ENCODE data around the gene TYW1B.
"Not testable (repeated sequence)": the region's sequence is repeated elsewhere in the genome, so short reads cannot be mapped to it uniquely, and the experiment has no call there.

Gene TYW1B

GRCh38 chr7:72818663-72819361 lies 9.2 kb downstream of the TYW1B start:
- in situ Hi-C loops (cut with MboI; ENCODE audit: low pct_unique_long_range_greater_than_20kb, low sequenced_read_pairs); DNase-seq: not testable (repeated sequence)

- DNase-seq; in situ Hi-C loops (cut with MboI; ENCODE audit: low pct_unique_long_range_greater_than_20kb, low sequenced_read_pairs): not testable (repeated sequence)
Measured at GRCh38 chr7:72817661-72818060, 10.3 kb downstream of the TYW1B start.

- DNase-seq; in situ Hi-C loops (cut with MboI; ENCODE audit: low pct_unique_long_range_greater_than_20kb, low sequenced_read_pairs): not testable (repeated sequence)
Measured at GRCh38 chr7:72816370-72817157, 11.4 kb downstream of the TYW1B start.

GRCh38 chr7:72810437-72810836 lies 17.6 kb downstream of the TYW1B start:
- in situ Hi-C loops (cut with MboI; ENCODE audit: low pct_unique_long_range_greater_than_20kb, low sequenced_read_pairs), result not testable (repeated sequence)
- DNase-seq, result peak; percentile 26

- in situ Hi-C loops (cut with MboI; ENCODE audit: low pct_unique_long_range_greater_than_20kb, low sequenced_read_pairs); DNase-seq: not testable (repeated sequence)
Measured at GRCh38 chr7:72808511-72808910, 19.5 kb downstream of the TYW1B start.

- DNase-seq; in situ Hi-C loops (cut with MboI; ENCODE audit: low pct_unique_long_range_greater_than_20kb, low sequenced_read_pairs): not testable (repeated sequence)
Measured at GRCh38 chr7:72806851-72807250, 21.1 kb downstream of the TYW1B start.

GRCh38 chr7:72805526-72806494 lies 22.2 kb downstream of the TYW1B start:
- in situ Hi-C loops (cut with MboI; ENCODE audit: low pct_unique_long_range_greater_than_20kb, low sequenced_read_pairs), result no loop called here
- DNase-seq, result peak; percentile 88

- in situ Hi-C loops (cut with MboI; ENCODE audit: low pct_unique_long_range_greater_than_20kb, low sequenced_read_pairs); DNase-seq: not testable (repeated sequence)
Measured at GRCh38 chr7:72803778-72804177, 24.2 kb downstream of the TYW1B start.

- DNase-seq; in situ Hi-C loops (cut with MboI; ENCODE audit: low pct_unique_long_range_greater_than_20kb, low sequenced_read_pairs): not testable (repeated sequence)
Measured at GRCh38 chr7:72801564-72801963, 26.4 kb downstream of the TYW1B start.

GRCh38 chr7:72795401-72795800 lies 32.6 kb downstream of the TYW1B start:
- DNase-seq; in situ Hi-C loops (cut with MboI; ENCODE audit: low pct_unique_long_range_greater_than_20kb, low sequenced_read_pairs): not testable (repeated sequence)

GRCh38 chr7:72793791-72794190 lies 34.2 kb downstream of the TYW1B start:
- in situ Hi-C loops (cut with MboI; ENCODE audit: low pct_unique_long_range_greater_than_20kb, low sequenced_read_pairs), result no loop called here
- DNase-seq, result no peak

GRCh38 chr7:72790698-72791060 lies 37.3 kb downstream of the TYW1B start:
- in situ Hi-C loops (cut with MboI; ENCODE audit: low pct_unique_long_range_greater_than_20kb, low sequenced_read_pairs); DNase-seq: not testable (repeated sequence)

- DNase-seq; in situ Hi-C loops (cut with MboI; ENCODE audit: low pct_unique_long_range_greater_than_20kb, low sequenced_read_pairs): not testable (repeated sequence)
Measured at GRCh38 chr7:72790048-72790697, 37.8 kb downstream of the TYW1B start.

- DNase-seq, result no peak
- in situ Hi-C loops (cut with MboI; ENCODE audit: low pct_unique_long_range_greater_than_20kb, low sequenced_read_pairs), result no loop called here
Measured at GRCh38 chr7:72785166-72785955, 42.6 kb downstream of the TYW1B start.

GRCh38 chr7:72783601-72784370 lies 44.2 kb downstream of the TYW1B start:
- in situ Hi-C loops (cut with MboI; ENCODE audit: low pct_unique_long_range_greater_than_20kb, low sequenced_read_pairs), result not testable (repeated sequence)

GRCh38 chr7:72781631-72782030 lies 46.4 kb downstream of the TYW1B start:
- no peak for DNase-seq
- in situ Hi-C loops (cut with MboI; ENCODE audit: low pct_unique_long_range_greater_than_20kb, low sequenced_read_pairs), result no loop called here

More at GRCh38 chr7:72783601-72784370, 44.2 kb downstream of the TYW1B start:
- not testable (repeated sequence) for DNase-seq

GRCh38 chr7:72781161-72781560 lies 46.8 kb downstream of the TYW1B start:
- in situ Hi-C loops (cut with MboI; ENCODE audit: low pct_unique_long_range_greater_than_20kb, low sequenced_read_pairs), result no loop called here
- no peak for DNase-seq

All from KBM-7 (cell line).